NCI-H1092 treated with DMSO at 0.1 percent for 48 hours (cell line): ENCODE results near the gene EGR2.

Experiments
- DNase-seq: peaks from one replicate; lab custom pipeline; 2025; lab: John Stamatoyannopoulos, UW

EGR2 gene

DNA sequence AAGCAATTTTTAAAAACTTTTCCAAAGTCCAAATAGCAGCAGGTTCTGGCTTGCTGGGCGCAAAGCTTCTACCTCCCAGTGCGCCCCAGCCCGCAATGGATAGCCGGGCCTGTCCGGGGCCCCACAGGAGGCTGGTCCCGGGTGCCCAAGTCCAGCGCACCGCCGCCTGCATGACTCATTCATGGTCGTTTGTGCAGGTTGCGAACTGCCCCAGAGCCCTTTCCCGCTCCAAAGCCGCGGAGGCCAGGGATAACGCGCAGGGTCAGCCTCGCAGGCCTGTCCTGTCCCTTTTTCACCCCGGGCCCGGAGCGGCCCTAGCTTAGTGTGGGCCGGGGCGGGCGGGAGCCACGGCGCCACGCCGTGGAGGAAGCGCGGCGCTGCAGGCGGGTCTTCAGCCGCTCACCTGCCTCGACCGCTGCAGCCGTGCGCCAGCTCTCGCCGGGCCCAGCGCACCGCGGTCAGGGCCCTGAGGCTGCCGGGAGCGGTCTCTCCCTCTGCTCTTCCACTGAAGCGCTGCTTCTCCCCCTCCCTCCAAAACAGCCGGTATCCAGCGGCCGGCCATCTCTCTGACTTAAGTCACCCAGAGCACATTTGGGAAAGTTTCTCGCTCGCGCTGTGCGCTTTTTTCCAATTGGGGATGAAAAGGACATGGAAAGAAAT is 1.7 kb upstream of the EGR2 start:
- peak; percentile 5 for DNase-seq

DNA sequence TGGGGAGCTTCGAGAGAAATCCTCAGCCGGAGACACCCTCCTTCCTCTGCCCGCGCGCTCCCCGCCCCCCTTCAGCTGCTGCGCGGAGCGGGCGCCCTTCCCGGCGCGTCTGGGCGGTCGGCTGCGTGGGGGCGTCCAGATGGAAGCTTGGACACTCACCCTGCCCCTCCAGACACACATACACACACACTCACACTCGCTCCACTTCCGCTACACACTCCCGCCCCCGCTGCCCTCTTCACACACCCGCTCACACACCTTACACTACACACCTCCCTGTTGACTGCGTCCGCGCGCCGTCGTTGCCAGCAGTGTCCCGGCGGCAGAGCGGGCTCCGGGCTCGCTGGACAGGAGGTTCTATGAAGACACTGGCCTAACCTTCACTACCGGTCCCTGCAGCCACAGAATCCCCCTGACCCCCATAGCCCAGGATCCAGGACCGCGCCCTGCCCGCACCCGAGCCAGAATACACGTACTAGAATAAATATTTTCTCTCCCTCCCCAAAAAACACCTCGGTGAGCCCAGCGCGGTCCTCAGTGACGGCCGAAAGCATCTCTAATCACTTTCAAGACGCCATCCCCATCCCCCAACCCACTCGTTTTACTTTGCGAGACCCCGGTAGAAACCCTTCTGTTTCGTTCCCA is 1.1 kb upstream of the EGR2 start:
- DNase-seq: no peak

DNA sequence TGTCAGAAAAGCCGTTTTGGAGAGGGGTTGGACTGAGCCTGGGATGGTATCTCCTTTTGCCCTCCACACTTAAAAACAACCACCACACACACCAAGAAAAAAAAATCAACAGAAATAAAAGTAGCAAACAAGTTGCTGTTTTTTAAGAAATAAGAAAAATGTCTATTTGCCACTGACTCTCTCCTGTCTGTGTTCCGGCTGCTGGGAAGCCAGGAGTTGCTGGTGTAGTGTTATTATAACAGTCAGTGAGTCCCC is 163 bp downstream of the EGR2 start:
- DNase-seq: no peak

DNA sequence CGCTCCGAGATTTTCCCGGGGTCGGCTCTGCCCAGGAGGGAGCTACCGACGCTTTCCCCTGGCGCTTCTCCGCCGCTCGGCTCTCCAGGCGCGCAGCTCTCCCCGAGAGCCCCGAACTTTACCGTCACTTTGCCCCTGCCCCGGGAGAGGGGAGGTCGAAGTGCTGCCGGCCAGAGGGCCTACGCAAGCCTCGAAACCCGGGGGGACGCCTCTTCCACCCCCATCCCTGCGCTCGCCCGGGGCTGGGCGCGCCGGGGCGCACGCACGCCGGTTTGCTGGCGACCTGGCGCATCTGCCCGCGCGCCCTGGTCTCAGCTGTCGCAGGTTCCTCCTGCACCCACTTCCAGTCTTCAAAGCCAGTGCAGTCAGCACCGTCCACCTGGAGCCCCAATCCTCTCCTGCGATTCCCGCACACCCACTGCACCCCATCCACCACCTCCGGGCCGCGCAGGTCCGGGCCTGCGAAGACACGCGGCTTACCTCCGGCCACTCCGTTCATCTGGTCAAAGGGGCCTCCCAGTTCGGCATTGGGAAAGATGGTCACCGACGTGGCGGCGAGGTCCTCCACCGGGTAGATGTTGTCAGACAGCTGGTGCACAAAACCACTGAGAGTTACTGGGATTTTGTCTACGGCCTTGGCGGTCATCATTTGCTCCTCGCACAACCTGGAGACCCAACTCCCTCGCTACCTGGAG is 638 bp downstream of the EGR2 start:
- DNase-seq: no peak

DNA sequence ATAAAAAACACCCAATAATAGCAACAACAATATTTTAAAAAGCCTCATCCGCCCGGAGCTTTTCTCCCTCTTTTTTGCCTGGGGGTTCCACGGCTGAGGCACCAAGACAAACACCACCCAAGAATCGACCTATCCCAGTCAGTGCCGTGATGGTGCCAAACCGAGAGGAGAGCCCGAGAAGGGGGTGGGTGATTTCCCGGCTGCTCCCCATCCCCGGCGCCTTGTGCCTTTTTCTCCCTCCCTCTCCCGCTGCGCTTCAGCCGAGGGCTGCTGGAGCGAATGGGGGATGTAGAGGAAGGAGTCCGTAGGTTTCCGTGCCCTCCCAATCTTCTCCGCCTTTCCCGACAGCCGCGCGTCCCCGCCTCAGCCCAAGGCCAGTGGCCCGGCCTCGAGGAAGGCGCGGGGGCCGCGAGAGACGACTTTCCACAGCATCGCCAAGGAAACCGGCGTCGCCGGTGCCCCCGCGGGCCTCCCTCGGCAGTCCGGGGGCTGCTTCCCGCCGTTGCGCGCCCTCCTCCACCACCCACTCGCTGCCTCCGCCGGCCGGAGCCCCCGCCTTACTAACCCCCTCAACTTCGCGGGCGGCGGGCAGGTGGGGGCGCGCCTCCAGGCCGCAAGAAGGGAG is 1.3 kb downstream of the EGR2 start:
- no peak for DNase-seq

DNA sequence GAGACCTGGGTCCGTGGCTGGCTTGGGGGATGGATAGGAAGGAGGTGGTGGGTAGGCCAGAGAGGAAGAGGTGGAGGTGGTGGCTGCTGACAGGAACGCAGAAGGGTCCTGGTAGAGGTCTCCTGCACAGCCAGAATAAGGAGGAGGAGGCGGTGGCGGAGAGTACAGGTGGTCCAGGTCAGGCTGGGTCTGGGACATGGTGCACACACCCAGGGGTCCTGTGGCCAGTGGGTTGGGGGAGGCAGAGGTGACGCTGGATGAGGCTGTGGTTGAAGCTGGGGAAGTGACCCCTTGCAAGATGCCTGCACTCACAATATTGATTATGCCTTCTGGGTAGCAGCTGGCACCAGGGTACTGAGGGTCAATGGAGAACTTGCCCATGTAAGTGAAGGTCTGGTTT is 2.2 kb downstream of the EGR2 start:
- DNase-seq: no peak

- DNase-seq: no peak
Measured at GRCh38 chr10:62813453-62813852, 2.7 kb downstream of the EGR2 start.

GRCh38 chr10:62812672-62813439 is 3.3 kb downstream of the EGR2 start:
- no peak for DNase-seq

GRCh38 chr10:62811159-62811875 is 4.8 kb downstream of the EGR2 start:
- DNase-seq: no peak

GRCh38 chr10:62810156-62810902 is 5.8 kb downstream of the EGR2 start:
- DNase-seq: no peak

DNA sequence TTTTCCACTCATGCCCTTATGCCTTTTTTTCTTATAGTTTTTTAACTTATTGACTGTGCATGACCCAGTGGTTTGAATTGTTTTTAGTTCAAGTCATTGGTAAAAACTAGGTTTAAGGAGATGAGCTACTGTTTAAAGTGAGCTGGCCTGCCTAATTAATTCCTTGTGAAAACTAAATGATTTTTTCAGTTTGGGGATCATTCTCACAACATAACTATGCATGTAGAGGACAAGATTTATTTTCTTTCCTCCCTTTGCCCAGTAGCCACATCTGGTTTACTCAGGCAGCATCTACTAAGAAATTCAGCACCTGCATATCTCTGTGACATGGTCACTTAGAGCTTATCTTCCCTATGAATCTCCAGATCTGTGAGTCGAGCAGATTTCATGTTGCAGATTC is 9.9 kb downstream of the EGR2 start:
- no peak for DNase-seq

GRCh38 chr10:62805231-62806099 is 10.7 kb downstream of the EGR2 start:
- DNase-seq: peak; percentile 43

DNA sequence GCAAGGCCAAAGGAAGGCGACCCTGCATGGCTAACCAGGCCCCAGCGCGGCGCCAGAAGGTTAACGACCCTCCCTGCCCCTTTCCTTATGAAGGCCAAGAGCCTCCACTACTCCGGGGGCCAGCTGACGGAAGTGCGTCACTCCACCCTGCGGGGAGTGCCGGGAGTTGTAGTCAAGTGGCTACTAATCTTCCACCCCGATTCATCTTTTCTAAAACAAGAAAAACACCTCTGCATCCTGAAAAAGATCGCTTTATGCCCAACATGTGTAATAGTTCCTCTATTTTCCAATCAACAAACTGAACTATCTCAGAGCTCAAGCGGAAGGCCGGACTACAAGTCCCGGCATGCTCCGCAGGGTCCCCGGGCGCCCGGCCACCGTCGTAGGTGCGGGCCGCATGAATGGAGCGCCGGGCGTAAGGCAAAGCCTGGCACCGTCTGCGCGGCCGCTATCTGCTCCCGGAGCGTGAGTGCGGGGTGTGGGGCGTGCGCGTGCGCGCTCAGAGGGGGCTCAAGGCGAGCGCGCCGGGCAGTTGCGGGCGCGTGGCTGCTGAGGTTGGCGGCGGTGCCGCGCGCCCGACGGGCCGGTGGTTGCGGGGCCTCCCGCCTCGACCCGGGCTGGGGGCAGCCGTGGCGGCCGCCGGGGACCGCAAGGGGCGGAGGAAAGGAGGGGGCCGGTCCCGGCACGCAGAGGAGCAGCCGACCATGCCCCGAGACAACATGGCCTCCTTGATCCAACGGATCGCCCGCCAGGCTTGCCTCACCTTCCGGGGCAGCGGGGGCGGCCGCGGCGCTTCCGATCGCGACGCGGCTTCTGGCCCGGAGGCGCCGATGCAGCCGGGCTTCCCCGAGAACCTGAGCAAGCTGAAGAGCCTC is 11.6 kb downstream of the EGR2 start, which contains the start of gene ADO:
Gene ADO (plus strand): TSS at position 365 of the 875 bp plus-strand sequence. CDS start 340 bp downstream, at position 705.
- peak; percentile 89 for DNase-seq

DNA sequence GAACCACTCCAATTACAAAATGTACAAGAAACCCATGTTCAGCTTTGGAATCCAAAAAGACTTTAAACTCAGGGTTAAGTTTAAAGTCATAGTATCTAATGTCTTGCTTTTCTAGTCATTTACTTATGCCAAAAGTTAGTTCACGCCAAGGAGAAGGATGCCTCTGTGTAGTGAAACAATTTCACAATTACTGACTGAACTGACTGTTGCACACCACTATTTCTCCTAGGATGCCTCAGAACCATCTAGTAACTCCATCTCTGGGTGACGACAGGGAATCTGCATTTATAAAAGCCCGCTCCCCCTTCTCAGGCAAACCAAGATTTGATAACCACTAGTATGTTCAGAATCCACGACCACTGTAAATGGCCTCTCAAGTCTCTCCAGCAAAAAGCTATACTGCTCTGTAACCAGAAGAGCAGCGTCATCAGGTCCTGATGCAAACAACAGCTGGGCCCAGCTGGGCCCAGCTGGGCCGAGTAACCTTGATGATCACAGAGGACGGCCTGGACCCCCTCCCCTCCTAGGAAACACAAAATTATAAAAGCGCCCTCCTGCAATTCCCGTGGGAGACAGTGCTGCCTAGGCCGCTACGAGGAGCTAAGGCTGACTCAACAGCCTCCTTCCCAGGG is 12.3 kb downstream of the EGR2 start:
- DNase-seq: no peak

DNA sequence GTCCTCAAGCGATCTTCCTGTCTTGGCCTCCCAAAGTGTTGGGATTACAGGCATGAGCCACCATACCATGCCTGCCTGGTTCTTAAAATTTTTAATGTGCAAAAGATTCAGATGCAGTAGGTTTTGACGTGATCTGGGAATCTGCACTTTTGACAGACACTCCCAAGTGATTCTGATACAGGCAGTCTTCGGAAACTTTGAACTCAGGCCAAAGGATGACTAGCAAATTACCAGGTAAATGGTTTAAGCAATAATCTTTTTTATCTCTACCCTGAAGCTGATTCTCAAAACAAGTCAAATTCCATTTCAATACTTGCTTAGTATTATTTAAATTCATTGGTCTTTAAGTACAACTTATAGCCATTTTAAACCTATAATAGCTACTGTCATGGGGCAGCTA is 14.3 kb downstream of the EGR2 start:
- DNase-seq: no peak

GRCh38 chr10:62796896-62797295 is 19.3 kb downstream of the EGR2 start:
- DNase-seq: no peak

DNA sequence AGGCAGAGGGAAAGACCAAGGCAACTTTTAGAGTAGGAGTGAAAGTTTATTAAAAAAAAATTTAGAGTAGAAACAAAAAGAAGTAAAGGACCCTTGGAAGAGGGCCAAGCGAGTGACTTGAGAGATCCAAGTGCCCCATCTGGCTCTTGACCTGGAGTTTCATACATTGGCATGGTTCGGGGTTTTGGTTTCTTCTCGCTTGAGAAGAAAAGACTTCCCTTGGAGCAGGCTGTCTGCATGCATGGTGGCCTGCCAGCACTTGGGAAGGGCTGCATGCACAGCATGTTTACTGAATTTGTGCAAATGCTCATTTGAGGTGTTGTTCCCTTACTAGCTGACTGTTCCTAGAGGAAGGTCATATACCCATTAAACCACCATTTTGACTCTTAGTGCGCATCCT is 20.4 kb downstream of the EGR2 start:
- DNase-seq: no peak

DNA sequence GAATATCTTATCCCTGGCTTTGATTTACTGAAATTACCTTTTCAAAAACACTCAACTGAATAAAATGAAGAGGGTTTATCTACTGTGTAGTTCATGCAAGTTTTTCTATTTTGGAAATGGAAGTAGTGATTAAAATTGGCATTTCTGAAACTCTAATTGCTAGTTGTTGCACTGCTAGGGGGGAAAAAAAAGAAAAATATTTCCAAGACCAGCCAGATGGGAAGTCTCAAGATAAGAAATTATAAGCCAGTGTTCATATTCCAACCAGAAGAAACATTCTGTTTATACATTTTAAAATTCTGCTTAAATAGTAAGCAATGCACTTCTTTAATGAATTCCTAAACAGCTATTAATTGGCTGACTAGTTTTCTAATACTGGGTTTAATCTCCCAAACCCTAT is 21.1 kb downstream of the EGR2 start:
- DNase-seq: no peak

DNA sequence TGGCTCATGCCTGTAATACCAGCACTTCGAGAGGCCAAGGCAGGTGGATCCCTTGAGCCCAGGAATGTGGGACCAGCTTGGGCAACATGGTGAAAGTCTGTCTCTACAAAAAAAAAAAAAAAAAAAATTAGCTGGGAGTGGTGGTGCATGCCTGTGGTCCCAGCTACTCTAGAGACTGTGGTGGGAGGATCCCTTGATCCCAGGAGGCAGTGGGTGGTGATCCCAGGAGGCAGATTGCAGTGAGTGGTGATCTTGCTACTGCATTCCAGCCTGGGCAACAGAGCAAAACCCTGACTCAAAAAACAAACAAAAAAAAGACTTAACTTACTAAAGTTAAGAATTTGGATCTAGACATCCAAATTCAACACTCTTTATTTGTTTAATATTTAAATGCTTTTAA is 21.9 kb downstream of the EGR2 start:
- no peak for DNase-seq
